IMR-90 (cell line): ENCODE measurements around the gene CAMSAP3. TPM values are rescaled to one million over a fixed set of nuclear protein-coding genes. Genes with fewer than 3 reads are reported as not detected.

Experiments used
- ATAC-seq: fragments of 200-7000 bp; cut with Tn5 transposase; 2 replicates; pipeline ENCODE4 v1.9.1; 2020; ENCODE audit warnings: low read depth, mild to moderate bottlenecking, moderate library complexity
- BruUV-seq: library from RNA; stranded (reverse); fragments of 400-500 nt; replicated peaks from 2 replicates; lab custom pipeline; 2021; lab: Mats Ljungman, UMichigan
- CTCF ChIA-PET: fragments of 300-600 bp; formaldehyde crosslinking; extraction: SDS; loops from one replicate; lab custom pipeline; 2021; ENCODE audit warnings: antibody characterized with exemption; lab: Yijun Ruan, JAX
- POLR2A ChIA-PET: fragments of 300-600 bp; sonication (Branson Sonifier 250); formaldehyde crosslinking; loops from one replicate; lab custom pipeline; 2022; ENCODE audit warnings: antibody characterized with exemption; ENCODE audit not compliant: unreplicated experiment; lab: Charles Lee
- DNase-seq: peaks from one replicate; pipeline ENCODE4 v3.0.0; 2013
- H2AFZ ChIP-seq: replicated peaks from 2 replicates; pipeline ENCODE3; 2013; ENCODE audit warnings: low read length, mild to moderate bottlenecking; ENCODE audit not compliant: poor library complexity
- H2AK5ac ChIP-seq: 2 replicates; pipeline ENCODE4 v1.6.1; 2013; ENCODE audit warnings: low read depth, low read length, inconsistent platforms
- H2AK9ac ChIP-seq: replicated peaks from 2 replicates; pipeline ENCODE3; 2013; ENCODE audit warnings: mild to moderate bottlenecking, low read depth, low read length, moderate library complexity; ENCODE audit not compliant: poor library complexity
- H2BK120ac ChIP-seq: 2 replicates; pipeline ENCODE4 v1.6.1; 2013; ENCODE audit warnings: low read depth, low read length, inconsistent platforms
- H2BK15ac ChIP-seq: 3 replicates; pipeline ENCODE4 v1.6.1; 2013; ENCODE audit warnings: low read depth, low read length, inconsistent platforms
- H2BK20ac ChIP-seq: 2 replicates; pipeline ENCODE4 v1.6.1; 2013; ENCODE audit warnings: low read depth, mild to moderate bottlenecking, inconsistent platforms, low read length, moderate library complexity
- H2BK5ac ChIP-seq: 2 replicates; pipeline ENCODE4 v1.6.1; 2013; ENCODE audit warnings: mild to moderate bottlenecking, low read depth, low read length, inconsistent platforms; ENCODE audit not compliant: poor library complexity, severe bottlenecking
- H3K14ac ChIP-seq: replicated peaks from 2 replicates; pipeline ENCODE4 v1.6.1; 2013; ENCODE audit warnings: low read depth, low read length, inconsistent platforms
- H3K18ac ChIP-seq: 2 replicates; pipeline ENCODE4 v1.6.1; 2013; ENCODE audit warnings: low read depth, low read length, control low read depth
- H3K23ac ChIP-seq: 2 replicates; pipeline ENCODE4 v1.6.1; 2013; ENCODE audit warnings: low read depth, low read length, inconsistent platforms
- H3K27ac ChIP-seq: 2 replicates; pipeline ENCODE4 v1.5.1; 2013; ENCODE audit warnings: mild to moderate bottlenecking, control low read depth, low read length; ENCODE audit not compliant: insufficient read depth
- H3K27me3 ChIP-seq: 2 replicates; pipeline ENCODE4 v1.6.1; 2013; ENCODE audit warnings: low read length; ENCODE audit not compliant: control insufficient read depth, insufficient read depth
- H3K36me3 ChIP-seq: 2 replicates; pipeline ENCODE4 v1.6.1; 2013; ENCODE audit warnings: low read length, mixed read lengths; ENCODE audit not compliant: control insufficient read depth, insufficient read depth
- H3K4ac ChIP-seq: 2 replicates; pipeline ENCODE4 v1.6.1; 2013; ENCODE audit warnings: low read depth, low read length, inconsistent platforms
- H3K4me1 ChIP-seq: 2 replicates; pipeline ENCODE4 v1.6.1; 2013; ENCODE audit warnings: low read length, mixed read lengths; ENCODE audit not compliant: control insufficient read depth, insufficient read depth
- H3K4me2 ChIP-seq: 2 replicates; pipeline ENCODE4 v1.6.1; 2013; ENCODE audit warnings: low read depth, mild to moderate bottlenecking, control low read depth, low read length, moderate library complexity
- H3K4me3 ChIP-seq: 2 replicates; pipeline ENCODE4 v1.5.1; 2013; ENCODE audit warnings: low read depth, mild to moderate bottlenecking, control low read depth, low read length, moderate library complexity; ENCODE audit not compliant: insufficient read depth
- H3K56ac ChIP-seq: 2 replicates; pipeline ENCODE4 v1.6.1; 2013; ENCODE audit warnings: low read length, inconsistent platforms; ENCODE audit not compliant: insufficient read depth; ENCODE audit errors: extremely low read depth
- H3K79me1 ChIP-seq, 2 experiments: 2 replicates each; pipeline ENCODE4 v1.6.1; 2013; ENCODE audit warnings: low read length in 2 of 2, inconsistent platforms in 1 of 2, low read depth in 1 of 2
- H3K9ac ChIP-seq: 2 replicates; pipeline ENCODE4 v1.6.1; 2013; ENCODE audit warnings: low read depth, low read length, control low read depth
- H3K9me1 ChIP-seq: 2 replicates; pipeline ENCODE4 v1.6.1; 2013; ENCODE audit warnings: low read length, inconsistent platforms; ENCODE audit not compliant: insufficient read depth
- H3K9me3 ChIP-seq: 2 replicates; pipeline ENCODE4 v1.6.1; 2013; ENCODE audit warnings: low read length; ENCODE audit not compliant: control insufficient read depth, insufficient read depth
- H4K20me1 ChIP-seq: 2 replicates; pipeline ENCODE4 v1.6.1; 2013; ENCODE audit warnings: low read length, inconsistent platforms; ENCODE audit not compliant: insufficient read depth
- H4K5ac ChIP-seq: 2 replicates; pipeline ENCODE4 v1.6.1; 2013; ENCODE audit warnings: mild to moderate bottlenecking, low read depth, low read length, control low read depth
- H4K8ac ChIP-seq, 2 experiments: 2 replicates each; pipeline ENCODE4 v1.6.1; 2013; ENCODE audit warnings: low read depth in 2 of 2, low read length in 2 of 2, control low read depth in 1 of 2, inconsistent platforms in 1 of 2
- H4K91ac ChIP-seq: 2 replicates; pipeline ENCODE4 v1.6.1; 2013; ENCODE audit warnings: low read depth, low read length, inconsistent platforms; ENCODE audit not compliant: insufficient read depth
- BHLHE40 ChIP-seq: fragments of 150-350 bp; IDR thresholded peaks from 2 replicates; pipeline ENCODE4 v1.6.1; 2016; ENCODE audit warnings: mild to moderate bottlenecking, low read depth, low read length
- ELK1 ChIP-seq: fragments of 150-350 bp; IDR thresholded peaks from 2 replicates; pipeline ENCODE4 v1.6.1; 2016; ENCODE audit warnings: low read depth, mild to moderate bottlenecking, low read length, moderate library complexity, borderline replicate concordance
- MAFK ChIP-seq: IDR thresholded peaks from 2 replicates; pipeline ENCODE4 v1.6.1; 2012; ENCODE audit warnings: low read depth, low read length, improper control_type of control experiment
- NFE2L2 ChIP-seq: fragments of 150-350 bp; IDR thresholded peaks from 2 replicates; pipeline ENCODE4 v1.6.1; 2016; ENCODE audit warnings: low read depth, mild to moderate bottlenecking, low read length
- POLR2A ChIP-seq: IDR thresholded peaks from 2 replicates; pipeline ENCODE4 v1.6.1; 2012; ENCODE audit warnings: mild to moderate bottlenecking, low read depth, low read length
- RCOR1 ChIP-seq: IDR thresholded peaks from 2 replicates; pipeline ENCODE4 v1.6.1; 2012; ENCODE audit warnings: mild to moderate bottlenecking, low read length, improper control_type of control experiment; ENCODE audit not compliant: insufficient replicate concordance
- RFX5 ChIP-seq: IDR thresholded peaks from 2 replicates; pipeline ENCODE4 v1.8.0; 2012; ENCODE audit warnings: low read depth, mild to moderate bottlenecking, low read length, moderate library complexity
- USF2 ChIP-seq: fragments of 150-350 bp; IDR thresholded peaks from 2 replicates; pipeline ENCODE4 v1.6.1; 2017; ENCODE audit warnings: mild to moderate bottlenecking, antibody characterized with exemption, low read length, low read depth
- WGBS, 2 experiments: methylation state at CpG; one replicate each; pipeline versions ENCODE4 v1.1.5 to v1.1.7; 2013; ENCODE audit warnings: missing lambda C conversion rate in 2 of 2; ENCODE audit not compliant: insufficient read length in 1 of 2; ENCODE audit errors: extremely low coverage in 2 of 2; 5-methylcytosine and 5-hydroxymethylcytosine counted together
- dilution Hi-C: fragments of 300-500 bp; cut with HindIII; formaldehyde crosslinking; loops from one replicate; pipeline ENCODE4 v1.14.3; 2018; ENCODE audit warnings: low sequenced_read_pairs; ENCODE audit not compliant: unreplicated experiment
- in situ Hi-C: fragments of 300-500 bp; cut with MboI; formaldehyde crosslinking; loops from 3 replicates; pipeline ENCODE4 v1.14.3; 2019; ENCODE audit warnings: low sequenced_read_pairs, inconsistent platforms, mixed read lengths
- intact Hi-C: fragments of 100-400 bp; cut with micrococcal nuclease; formaldehyde crosslinking; loops from 2 replicates; pipeline ENCODE4 v1.10.0; 2022
- polyA plus RNA-seq, 3 experiments: library from polyadenylated mRNA; depleted of rRNA; stranded (reverse); fragments of >200 nt; gene quantifications; 2 replicates each; pipeline ENCODE4 v1.2.3, GENCODE V29; 2012; ENCODE audit warnings: low replicate concordance in 1 of 3
- total RNA-seq: library from RNA; depleted of rRNA; stranded (reverse); fragments of >200 nt; gene quantifications from 2 replicates; pipeline ENCODE4 v1.2.3, GENCODE V29; 2012

Gene CAMSAP3
- total and polyA plus RNA-seq, 2 of the 4 experiments (the other 2 are of a cell fraction) = not detected

GRCh38 chr19:7554990-7555864, 40.4 kb upstream of the CAMSAP3 start:
- Histone ChIP-seq H2BK5ac (no peak overlapping the region), H3K56ac (no peak overlapping the region), H2BK15ac (no peak overlapping the region), H3K27ac (no peak overlapping the region), H4K20me1 (no peaks in the 10 kb centered on the region; the same call in 1 of the 2 replicates), H2AK9ac (no peak overlapping the region), H3K9ac (no peak overlapping the region), H3K23ac (no peak overlapping the region), H4K91ac (no peak overlapping the region), H2BK20ac (no peak overlapping the region), H3K4me3 (no peak overlapping the region), H2AK5ac (no peak overlapping the region), H3K4me2 (no peak overlapping the region), H3K18ac (no peak overlapping the region), H3K4ac (no peak overlapping the region), H3K9me3 (no peaks in the 10 kb centered on the region), H3K4me1 (no peaks in the 10 kb centered on the region), H3K14ac (no peak overlapping the region), H2BK120ac (no peak overlapping the region), H3K79me1 (0 out of 4 replicates have a peak, but pooled peaks cover 0 to 2% of the 10 kb centered on the region in 2 experiments), H4K8ac (no peak overlapping the region), H2AFZ (no peak overlapping the region), H3K36me3 (peaks cover 64% of the 10 kb centered on the region), H3K27me3 (no peaks in the 10 kb centered on the region), H4K5ac (no peak overlapping the region), H3K9me1 (0 out of 2 replicates have a peak, but pooled peaks cover 3% of the 10 kb centered on the region)
- CTCF ChIA-PET = interaction anchor here (0.6 kb wide), 1 partner anchor 74 kb away, joined by 7 read pairs; the partner anchor contains the start of genes PET100 and XAB2
- 71% methylated on average over 23 of the region's 62 CpGs; no CpG with 5 or more reads in 1 of the 2 experiments for WGBS, 2 experiments
- POLR2A ChIA-PET = no interaction called here
- no peak for DNase-seq
- TF ChIP-seq RCOR1 (no peak), BHLHE40 (no peak), POLR2A (no peak), USF2 (no peak), NFE2L2 (no peak), ELK1 (no peak), MAFK (no peak), RFX5 (no peak)
- dilution Hi-C loops = no loop called here
- in situ Hi-C loops = no loop called here
- no TSS peak for BruUV-seq
- intact Hi-C loops = no loop called here
- ATAC-seq = no peak; the same call in 1 of the 2 replicates
